ENCODE measurements around the gene TADA1. TPM values are rescaled to one million over a fixed set of nuclear protein-coding genes. Genes with fewer than 3 reads are reported as not detected.
A peak's percentile ranks its signal among the peaks of the same experiment; 100 is the strongest.
"Not testable (repeated sequence)": the region's sequence is repeated elsewhere in the genome, so short reads cannot be mapped to it uniquely, and the experiment has no call there.

The TADA1 gene
- total and polyA plus RNA-seq, 8 donors = 5.4 to 43.8 (median 7.6) TPM

- peaks cover 0 to 27% (median 14%) of the 10 kb centered on the region in 3 donors for H3K27me3 ChIP-seq
- no peak overlapping the region for H3K27ac ChIP-seq
- H3K4me1 ChIP-seq = peaks cover 5 to 14% (median 10%) of the 10 kb centered on the region in 4 donors
- H3K9me3 ChIP-seq = no peaks in the 10 kb centered on the region
- no peaks in the 10 kb centered on the region for H3K36me3 ChIP-seq
- H3K4me3 ChIP-seq = peak overlapping the region; percentile 22 to 34 (median 27)
- TF ChIP-seq EP300 (IDR thresholded peaks at IDR 0.05) (no peak), CTCF (IDR thresholded peaks at IDR 0.05) (peak in 5 of 7 experiments; percentile 9 to 54 (median 48))
- 9 to 27% (median 11%) methylated on average over 24 to 44 of the region's 44 CpGs for WGBS, 5 donors
- peak; percentile 54 to 76 for DNase-seq
- intact Hi-C loops (cut with DNase I; ENCODE audit: low total_unique reads) = no loop called here
Observed at GRCh38 chr1:166884040-166884642, 8.1 kb upstream of the TADA1 start.

DNA sequence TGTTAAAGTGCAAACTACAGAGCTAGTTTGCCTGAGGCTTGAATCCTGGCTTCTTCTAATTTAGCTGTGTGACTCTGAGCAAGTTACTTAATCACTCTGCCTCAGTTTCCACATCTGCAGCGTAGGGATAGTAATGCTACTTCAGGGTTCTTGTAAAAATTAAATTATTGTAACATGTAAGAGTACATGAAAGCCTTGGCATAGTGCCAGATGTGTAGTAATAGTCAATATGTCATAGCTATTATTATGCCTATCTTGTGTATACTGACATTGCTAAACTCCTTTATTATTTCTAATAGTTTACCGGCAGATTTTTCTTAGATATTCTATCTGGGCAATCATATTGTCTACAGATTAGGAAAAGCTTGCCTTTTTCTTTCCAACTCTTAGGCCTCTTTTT, 6.8 kb upstream of the TADA1 start:
- peaks cover 0 to 27% (median 14%) of the 10 kb centered on the region in 3 donors for H3K27me3 ChIP-seq
- H3K36me3 ChIP-seq = no peaks in the 10 kb centered on the region
- no peak for TF ChIP-seq POLR2A (IDR thresholded peaks at IDR 0.05)
- TF ChIP-seq CTCF (IDR thresholded peaks at IDR 0.05) = no peak
- TF ChIP-seq POLR2AphosphoS5 (IDR thresholded peaks at IDR 0.05) = no peak
- no peak for TF ChIP-seq EP300 (IDR thresholded peaks at IDR 0.05)
- 25 to 52% (median 43%) methylated on average over 2 of the region's 2 CpGs for WGBS, 5 donors
- H3K9me3 ChIP-seq = no peaks in the 10 kb centered on the region
- no peak overlapping the region for H3K4me3 ChIP-seq
- no peak for DNase-seq
- intact Hi-C loops (cut with DNase I; ENCODE audit: low total_unique reads) = no loop called here
- no peak overlapping the region for H3K27ac ChIP-seq
- H3K4me1 ChIP-seq = peaks cover 5 to 14% (median 10%) of the 10 kb centered on the region in 4 donors

DNA sequence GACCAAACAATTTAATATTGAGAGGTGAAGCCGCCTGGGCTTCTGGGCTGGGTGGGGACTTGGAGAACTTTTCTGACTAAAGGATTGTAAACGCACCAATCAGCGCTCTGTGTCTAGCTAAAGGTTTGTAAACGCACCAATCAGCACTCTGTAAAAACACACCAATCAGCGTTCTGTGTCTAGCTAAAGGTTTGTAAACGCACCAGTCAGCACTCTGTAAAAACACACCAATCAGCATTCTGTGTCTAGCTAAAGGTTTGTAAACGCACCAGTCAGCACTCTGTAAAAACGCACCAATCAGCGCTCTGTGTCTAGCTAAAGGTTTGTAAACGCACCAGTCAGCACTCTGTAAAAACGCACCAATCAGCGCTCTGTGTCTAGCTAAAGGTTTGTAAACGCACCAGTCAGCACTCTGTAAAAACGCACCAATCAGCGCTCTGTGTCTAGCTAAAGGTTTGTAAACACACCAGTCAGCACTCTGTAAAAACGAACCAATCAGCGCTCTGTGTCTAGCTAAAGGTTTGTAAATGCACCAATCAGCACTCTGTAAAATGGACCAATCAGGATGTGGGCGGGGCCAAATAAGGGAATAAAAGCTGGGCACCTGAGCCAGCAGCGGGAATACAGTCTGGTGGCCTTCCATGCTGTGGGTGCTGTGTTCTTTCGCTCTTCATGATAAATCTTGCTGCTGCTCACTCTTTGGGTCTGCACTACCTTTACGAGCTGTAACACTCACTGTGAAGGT, 2.3 kb upstream of the TADA1 start:
- peaks cover 18 to 33% (median 29%) of the 10 kb centered on the region in 4 donors for H3K4me1 ChIP-seq
- H3K4me3 ChIP-seq; intact Hi-C loops (cut with DNase I; ENCODE audit: low total_unique reads); DNase-seq; H3K9me3 ChIP-seq; H3K27me3 ChIP-seq; H3K27ac ChIP-seq; H3K36me3 ChIP-seq: not testable (repeated sequence)
- WGBS, 5 donors = 93 to 96% (median 96%) methylated on average over 15 to 21 of the region's 21 CpGs

GRCh38 chr1:166876540-166876838, 425 bp upstream of the TADA1 start:
- Histone ChIP-seq H3K36me3 (no peaks in the 10 kb centered on the region), H3K4me1 (peaks cover 26 to 50% (median 42%) of the 10 kb centered on the region in 4 donors), H3K9me3 (no peaks in the 10 kb centered on the region), H3K27ac (peak overlapping the region in 4 of 5 donors; percentile 95 to 98 (median 96)), H3K4me3 (peak overlapping the region; percentile 88 to 97 (median 92)), H3K27me3 (no peaks in the 10 kb centered on the region)
- no peak for TF ChIP-seq POLR2A (IDR thresholded peaks at IDR 0.05)
- peak in 2 of 7 experiments; percentile 21 to 59 for TF ChIP-seq CTCF (IDR thresholded peaks at IDR 0.05)
- intact Hi-C loops (cut with DNase I; ENCODE audit: low total_unique reads) = no loop called here
- no peak for DNase-seq
- 0 to 2% (median 1%) methylated on average over 7 of the region's 7 CpGs for WGBS, 5 donors

- TF ChIP-seq POLR2AphosphoS5 (IDR thresholded peaks at IDR 0.05) (no peak), EP300 (IDR thresholded peaks at IDR 0.05) (no peak), POLR2A (IDR thresholded peaks at IDR 0.05) (no peak), CTCF (IDR thresholded peaks at IDR 0.05) (no peak)
- Histone ChIP-seq H3K4me1 (peaks cover 26 to 56% (median 45%) of the 10 kb centered on the region in 4 donors), H3K4me3 (peak overlapping the region; percentile 88 to 97 (median 92)), H3K27me3 (no peaks in the 10 kb centered on the region), H3K9me3 (no peaks in the 10 kb centered on the region), H3K27ac (peak overlapping the region; percentile 94 to 98 (median 96)), H3K36me3 (no peaks in the 10 kb centered on the region)
- intact Hi-C loops (cut with DNase I; ENCODE audit: low total_unique reads) = no loop called here
- no peak for DNase-seq
- 33 to 46% (median 34%) methylated on average over 8 of the region's 8 CpGs for WGBS, 5 donors
Observed at GRCh38 chr1:166875302-166875733, 746 bp downstream of the TADA1 start.

Measured in stomach (tissue), 9 donors.